Large intestine (tissue), 3 donors: Measurements from ENCODE around the gene NPHP4. TPM values are rescaled to one million over a fixed set of nuclear protein-coding genes. Genes with fewer than 3 reads are reported as not detected.

Experiments
- DNase-seq, 2 donors: peaks; one replicate each; pipeline versions ENCODE4 v3.0.0 to v3.0.0-alpha.2; 2013
- H3K27ac ChIP-seq: one replicate; pipeline ENCODE4 v1.5.1; 2013; ENCODE audit warnings: low read length
- H3K27me3 ChIP-seq: 2 replicates; pipeline ENCODE4 v1.6.1; 2013; ENCODE audit warnings: low read length; ENCODE audit not compliant: control insufficient read depth, insufficient read depth
- H3K36me3 ChIP-seq: 2 replicates; pipeline ENCODE4 v1.6.1; 2013; ENCODE audit warnings: low read length; ENCODE audit not compliant: control insufficient read depth, insufficient read depth
- H3K4me1 ChIP-seq: one replicate; pipeline ENCODE4 v1.6.1; 2013; ENCODE audit warnings: low read length; ENCODE audit not compliant: control insufficient read depth, insufficient read depth
- H3K4me3 ChIP-seq: one replicate; pipeline ENCODE4 v1.5.1; 2013; ENCODE audit warnings: low read length
- H3K9me3 ChIP-seq: one replicate; pipeline ENCODE4 v1.6.1; 2013; ENCODE audit warnings: mild to moderate bottlenecking, low read depth, low read length, moderate library complexity; ENCODE audit not compliant: control insufficient read depth
- WGBS: methylation state at CpG from one replicate; pipeline ENCODE4 v1.1.5; 2013; ENCODE audit warnings: low lambda C conversion rate; ENCODE audit not compliant: insufficient coverage; 5-methylcytosine and 5-hydroxymethylcytosine counted together
- polyA plus RNA-seq: library from polyadenylated mRNA; unstranded; fragments of 120-200 nt; gene quantifications from one replicate; pipeline ENCODE4 v1.2.1, GENCODE V29; 2013

Gene NPHP4
- polyA plus RNA-seq, 1 donor = 11.4 TPM

DNA sequence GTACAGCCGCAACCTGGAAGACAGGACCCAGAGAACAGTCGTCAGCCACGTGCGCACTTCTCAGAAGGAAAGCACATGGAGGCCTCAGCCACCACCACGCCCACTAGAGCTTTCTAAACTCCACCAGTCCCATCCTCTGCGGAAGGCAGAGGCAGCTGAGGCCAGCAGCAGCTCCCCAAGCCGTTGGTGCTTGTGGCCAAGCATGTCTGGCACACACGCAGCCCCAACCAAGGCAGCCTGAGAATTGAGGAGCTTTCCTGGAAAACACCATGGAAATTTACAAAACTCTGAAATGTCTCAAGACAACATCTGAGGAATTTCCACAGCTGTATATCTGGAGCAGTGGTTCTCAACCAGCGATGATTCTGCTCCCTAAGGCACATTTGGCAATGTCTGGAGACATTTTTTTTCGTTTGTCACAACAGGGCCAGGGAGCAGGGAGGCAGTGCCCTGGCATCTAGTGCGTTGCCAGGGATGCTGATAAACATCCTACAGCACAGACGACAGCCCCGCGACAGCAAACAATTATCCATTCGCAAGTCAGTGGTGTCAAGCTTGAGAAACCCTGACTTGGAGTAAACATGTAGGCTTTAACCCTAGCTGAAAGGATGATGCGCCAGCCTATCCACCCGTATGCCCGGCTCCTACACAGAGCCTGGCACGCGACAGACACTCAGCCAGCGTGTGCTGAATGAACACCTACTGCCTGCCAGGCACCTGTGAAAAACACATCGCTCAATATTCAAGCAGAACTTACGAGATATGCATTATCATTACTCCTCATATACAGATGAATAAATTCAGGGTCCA lies 24.7 kb downstream of the NPHP4 start:
- H3K9me3 ChIP-seq = no peaks in the 10 kb centered on the region
- peaks cover 19% of the 10 kb centered on the region for H3K36me3 ChIP-seq
- DNase-seq = no peak
- no peak overlapping the region for H3K4me3 ChIP-seq
- H3K27ac ChIP-seq = no peak overlapping the region
- no CpG with 5 or more reads among the region's 23 CpGs for WGBS
- peaks cover 20% of the 10 kb centered on the region for H3K4me1 ChIP-seq
- no peaks in the 10 kb centered on the region for H3K27me3 ChIP-seq

DNA sequence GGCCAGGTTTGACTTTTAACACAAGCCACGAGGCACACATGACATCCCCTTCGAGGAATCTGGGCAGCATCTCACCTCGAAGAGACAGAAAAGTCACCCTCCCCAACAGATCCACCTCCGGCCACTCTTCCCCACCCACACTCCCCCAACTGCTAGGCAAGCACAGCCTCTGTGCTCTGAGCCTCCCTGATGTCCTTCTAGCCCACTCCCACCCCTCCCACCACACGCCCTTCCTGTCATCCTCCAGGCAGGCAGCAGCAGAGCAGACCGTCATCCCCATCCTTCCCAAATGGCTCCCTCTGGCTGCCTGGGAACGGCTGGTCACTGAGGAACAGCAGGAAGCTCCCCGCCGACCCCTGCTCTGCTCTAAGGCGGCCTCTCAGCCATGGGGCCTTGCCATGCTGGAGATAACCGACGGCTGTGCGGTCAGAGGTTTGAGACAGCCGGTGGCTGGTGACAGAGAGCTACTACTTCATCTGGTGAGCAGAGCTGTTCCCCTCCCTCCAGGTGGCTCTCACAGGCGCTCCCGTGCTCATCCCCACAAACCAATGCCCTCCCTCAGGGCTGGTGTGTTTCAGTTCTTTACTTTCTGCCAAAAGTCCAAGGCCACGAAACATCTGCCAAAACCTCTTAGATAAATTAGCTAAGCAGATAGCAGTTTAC lies 25.6 kb downstream of the NPHP4 start:
- Histone ChIP-seq H3K27me3 (no peaks in the 10 kb centered on the region), H3K4me1 (peaks cover 16% of the 10 kb centered on the region), H3K4me3 (no peak overlapping the region), H3K36me3 (peaks cover 22% of the 10 kb centered on the region), H3K27ac (no peak overlapping the region), H3K9me3 (no peaks in the 10 kb centered on the region)
- WGBS = no CpG with 5 or more reads among the region's 17 CpGs
- DNase-seq = no peak

DNA sequence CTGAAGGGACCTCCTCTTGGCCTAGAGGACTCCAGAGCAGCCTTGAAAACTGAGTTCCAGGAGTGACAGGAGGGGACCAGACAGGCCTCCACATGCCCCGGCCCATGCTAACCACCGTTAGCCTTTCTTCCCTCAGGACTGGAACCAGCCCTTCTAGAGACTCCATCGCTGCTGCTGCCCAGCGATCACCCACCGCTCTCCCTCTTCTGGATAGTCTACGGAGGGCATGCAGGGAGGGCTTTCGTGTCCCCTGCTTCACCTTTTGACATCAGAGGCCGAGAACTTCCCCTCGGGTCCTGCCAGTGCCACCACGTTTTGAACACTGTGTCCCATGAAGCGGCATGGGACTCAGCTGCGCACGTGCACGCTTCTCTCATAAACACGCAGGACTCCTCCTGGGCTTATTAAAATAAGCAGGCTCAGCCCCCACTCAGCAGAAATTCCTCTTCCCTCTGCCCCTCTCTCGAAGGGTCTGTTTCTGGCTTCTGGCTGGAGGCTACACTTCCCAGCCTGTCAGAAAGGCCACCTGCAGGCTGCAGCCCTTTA lies 26.6 kb downstream of the NPHP4 start:
- H3K27ac ChIP-seq = no peak overlapping the region
- no peak overlapping the region for H3K4me3 ChIP-seq
- no peaks in the 10 kb centered on the region for H3K27me3 ChIP-seq
- H3K9me3 ChIP-seq = no peaks in the 10 kb centered on the region
- H3K36me3 ChIP-seq = peaks cover 28% of the 10 kb centered on the region
- peaks cover 7% of the 10 kb centered on the region for H3K4me1 ChIP-seq
- WGBS = 100% methylated on average over 5 of the region's 16 CpGs
- no peak for DNase-seq

DNA sequence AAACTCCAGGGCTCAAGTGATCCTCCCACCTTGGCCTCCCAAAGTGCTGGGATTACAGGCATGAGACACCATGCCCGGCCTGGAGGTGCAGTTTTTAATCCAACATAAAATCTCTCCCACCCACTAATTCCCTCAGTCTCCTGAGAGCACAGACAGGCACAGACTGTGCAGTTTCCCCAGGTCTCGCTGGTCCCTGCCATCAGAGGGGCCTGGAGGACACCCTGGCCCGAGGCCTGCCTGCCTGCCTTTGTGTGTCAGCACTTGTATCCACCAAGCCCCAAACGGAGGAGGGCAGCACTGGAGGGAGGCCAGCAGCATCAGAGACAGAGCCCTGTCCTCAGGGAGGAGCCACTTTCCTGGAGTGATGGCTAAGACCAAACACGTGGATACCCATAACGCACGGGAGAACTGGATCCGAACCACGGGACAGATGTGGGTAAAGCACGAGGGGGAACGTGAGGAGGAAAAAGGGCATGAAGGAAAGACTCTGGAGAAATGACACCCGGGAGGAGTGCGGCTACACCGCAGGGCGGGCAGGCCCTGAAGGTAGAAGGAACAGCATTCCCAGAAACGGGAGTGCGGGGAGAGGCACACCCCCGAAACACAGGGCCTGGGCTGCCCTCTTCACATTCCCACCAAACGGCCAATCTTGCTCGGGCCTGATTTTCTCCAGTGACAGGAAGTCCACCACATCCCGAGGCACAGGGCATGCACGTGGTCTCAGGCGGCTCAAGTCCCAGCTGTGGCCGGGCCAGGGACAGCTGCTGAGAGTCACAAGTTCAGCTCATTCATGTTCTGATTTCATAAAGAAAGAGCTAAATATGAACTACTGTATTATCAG lies 29.7 kb downstream of the NPHP4 start:
- H3K4me1 ChIP-seq = no peaks in the 10 kb centered on the region
- 95% methylated on average over 4 of the region's 24 CpGs for whole genome bisulfite sequencing
- no peak overlapping the region for H3K27ac ChIP-seq
- H3K27me3 ChIP-seq = no peaks in the 10 kb centered on the region
- H3K36me3 ChIP-seq = peaks cover 32% of the 10 kb centered on the region
- DNase-seq = no peak
- no peaks in the 10 kb centered on the region for H3K9me3 ChIP-seq
- no peak overlapping the region for H3K4me3 ChIP-seq

DNA sequence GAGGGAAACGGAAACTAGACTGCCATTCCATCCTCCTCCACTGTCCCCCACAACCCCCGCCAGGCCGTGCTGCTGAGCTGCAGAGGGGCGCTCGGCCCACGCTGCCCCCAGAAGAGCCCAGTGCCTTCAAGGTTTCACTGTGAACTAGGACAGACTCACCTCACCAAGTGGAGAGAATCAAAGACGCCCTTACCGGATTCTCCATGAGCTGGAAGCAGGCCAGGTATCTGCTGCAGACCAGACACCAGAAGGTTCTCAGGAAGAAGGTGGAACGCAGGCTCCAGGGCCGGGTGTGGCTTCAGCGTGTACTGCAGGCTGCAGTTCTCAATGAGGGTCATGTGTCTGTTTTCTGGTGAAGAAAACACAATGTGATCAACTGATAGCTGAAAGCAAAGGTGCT lies 30.6 kb downstream of the NPHP4 start:
- peaks cover 31% of the 10 kb centered on the region for H3K36me3 ChIP-seq
- H3K4me1 ChIP-seq = no peaks in the 10 kb centered on the region
- no peak overlapping the region for H3K27ac ChIP-seq
- no peaks in the 10 kb centered on the region for H3K9me3 ChIP-seq
- H3K4me3 ChIP-seq = no peak overlapping the region
- H3K27me3 ChIP-seq = no peaks in the 10 kb centered on the region
- no peak for DNase-seq
- no CpG with 5 or more reads among the region's 11 CpGs for WGBS

DNA sequence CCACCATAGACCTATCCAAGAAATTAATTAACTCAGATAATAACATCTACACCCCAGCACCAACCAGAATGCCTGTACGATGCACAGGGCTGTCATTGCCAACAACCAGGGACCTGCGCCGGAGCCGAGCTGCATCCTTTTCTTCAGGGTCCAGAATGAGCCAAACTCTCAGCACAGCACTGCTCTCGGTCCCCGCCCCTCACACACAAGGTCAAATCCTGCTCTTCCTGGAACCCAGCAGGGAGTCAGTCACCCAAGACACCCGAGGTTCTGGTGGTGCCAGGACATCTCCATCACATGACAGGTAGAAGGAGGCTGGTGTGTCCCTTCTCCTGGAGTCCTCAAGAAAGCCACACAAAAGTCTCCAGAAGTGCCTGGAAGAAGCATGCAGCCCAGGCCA lies 31.9 kb downstream of the NPHP4 start:
- peaks cover 30% of the 10 kb centered on the region for H3K36me3 ChIP-seq
- no peaks in the 10 kb centered on the region for H3K27me3 ChIP-seq
- H3K4me1 ChIP-seq = no peaks in the 10 kb centered on the region
- DNase-seq = no peak
- no peak overlapping the region for H3K27ac ChIP-seq
- no CpG with 5 or more reads among the region's 7 CpGs for WGBS
- H3K9me3 ChIP-seq = no peaks in the 10 kb centered on the region
- H3K4me3 ChIP-seq = no peak overlapping the region

DNA sequence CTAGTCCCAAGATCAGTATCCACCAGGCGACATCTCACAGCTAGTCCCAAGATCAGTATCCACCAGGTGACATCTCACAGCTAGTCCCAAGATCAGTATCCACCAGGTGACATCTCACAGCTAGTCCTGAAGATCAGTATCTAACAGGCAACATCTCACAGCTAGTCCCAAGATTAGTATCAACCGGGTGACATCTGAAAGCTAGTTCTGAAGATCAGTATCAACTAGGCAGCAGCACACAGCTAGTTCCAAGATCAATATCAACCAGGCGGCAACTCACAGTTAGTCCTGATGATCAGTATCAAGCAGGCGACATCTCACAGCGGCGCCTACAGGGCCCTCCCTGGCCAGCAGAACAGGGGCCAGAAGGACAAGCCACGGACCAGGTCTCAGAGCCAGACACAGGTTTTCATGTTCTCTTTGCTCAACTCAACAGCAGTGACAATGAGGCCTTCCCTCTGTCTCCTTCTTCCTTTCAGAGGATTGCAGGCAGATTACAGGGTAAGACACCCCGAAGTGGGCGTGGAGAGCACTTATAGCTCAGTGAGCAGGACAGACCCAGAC lies 32.5 kb downstream of the NPHP4 start:
- Histone ChIP-seq H3K27ac (no peak overlapping the region), H3K36me3 (peaks cover 35% of the 10 kb centered on the region)
- WGBS = no CpG with 5 or more reads among the region's 9 CpGs

DNA sequence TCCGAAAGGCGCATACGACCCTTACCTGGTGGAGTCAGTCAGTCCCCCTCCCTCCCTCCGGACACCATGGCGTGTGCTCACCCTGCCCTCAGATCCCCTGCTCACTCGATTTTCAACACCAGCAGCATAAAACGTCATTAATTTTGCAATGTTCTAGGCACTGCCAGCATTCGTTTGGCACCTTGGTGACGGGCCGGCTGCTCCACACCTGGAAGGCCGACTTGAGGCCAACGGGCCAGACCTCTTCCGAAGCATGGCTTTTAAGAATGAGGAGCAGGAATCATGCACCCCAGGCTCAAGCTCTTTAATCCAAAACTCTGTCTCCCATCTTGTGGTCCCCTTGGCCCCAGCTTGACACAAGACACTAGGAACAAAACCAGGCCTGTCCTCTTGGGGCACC lies 33.1 kb downstream of the NPHP4 start:
- Histone ChIP-seq H3K4me1 (no peaks in the 10 kb centered on the region), H3K27me3 (no peaks in the 10 kb centered on the region), H3K4me3 (no peak overlapping the region), H3K36me3 (peaks cover 35% of the 10 kb centered on the region), H3K9me3 (no peaks in the 10 kb centered on the region), H3K27ac (no peak overlapping the region)
- WGBS = no CpG with 5 or more reads among the region's 13 CpGs
- no peak for DNase-seq

More for the DNA sequence above, 32.5 kb downstream of the NPHP4 start:
- H3K4me1 ChIP-seq = no peaks in the 10 kb centered on the region
- H3K4me3 ChIP-seq = no peak overlapping the region
- no peaks in the 10 kb centered on the region for H3K9me3 ChIP-seq
- no peaks in the 10 kb centered on the region for H3K27me3 ChIP-seq
- DNase-seq = no peak

DNA sequence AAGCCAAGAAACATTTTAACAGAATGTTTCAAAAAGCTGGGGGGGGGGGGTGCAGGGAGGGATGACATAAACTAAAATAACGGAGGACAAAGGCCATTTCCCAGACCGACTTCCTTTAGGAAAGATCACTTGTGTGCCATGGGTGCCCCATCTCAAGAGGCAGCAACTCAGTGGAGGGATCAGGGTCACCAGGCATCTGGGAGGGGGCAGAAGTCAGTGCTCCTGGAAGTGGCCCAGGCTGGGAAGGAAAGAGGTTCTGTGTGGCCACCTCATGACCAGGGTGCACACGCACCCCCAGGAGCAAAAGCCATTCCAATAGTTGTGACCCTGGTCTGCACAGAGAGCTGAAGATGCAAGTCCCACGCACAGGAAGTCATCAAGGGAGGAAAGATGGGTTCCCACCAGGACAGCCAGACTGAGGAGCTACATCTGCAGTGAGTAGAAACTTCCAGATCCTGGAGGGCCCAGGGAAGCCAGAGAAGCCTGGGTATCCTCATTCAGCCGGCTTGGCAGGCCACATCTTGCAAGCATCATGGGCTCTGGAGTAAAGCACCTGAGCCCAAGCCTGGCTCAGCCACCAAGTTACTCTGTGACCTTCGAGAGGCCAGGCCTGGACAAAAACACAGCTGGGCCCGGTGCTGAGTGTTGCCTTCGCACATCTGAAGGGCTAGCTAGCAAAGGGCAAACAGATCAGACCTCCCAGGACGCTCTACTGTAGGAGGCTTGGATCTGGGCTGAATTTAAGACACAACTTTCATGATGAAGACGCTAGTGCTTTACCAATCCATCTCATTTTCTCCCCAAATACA lies 36.0 kb downstream of the NPHP4 start:
- peaks cover 35% of the 10 kb centered on the region for H3K36me3 ChIP-seq
- H3K27ac ChIP-seq = no peak overlapping the region
- no peak overlapping the region for H3K4me3 ChIP-seq
- no peak for DNase-seq
- H3K9me3 ChIP-seq = no peaks in the 10 kb centered on the region
- no peaks in the 10 kb centered on the region for H3K27me3 ChIP-seq
- no peaks in the 10 kb centered on the region for H3K4me1 ChIP-seq
- WGBS = no CpG with 5 or more reads among the region's 10 CpGs
